Endothelial cell of umbilical vein (primary cell): ENCODE results near the gene ARRDC2. TPM values are rescaled to one million over a fixed set of nuclear protein-coding genes. Genes with fewer than 3 reads are reported as not detected.

Experiments used
- BruUV-seq: library from RNA; stranded (reverse); fragments of 400-500 nt; replicated peaks from 2 replicates; lab custom pipeline; 2021; lab: Mats Ljungman, UMichigan
- CTCF ChIA-PET: fragments of 300-600, 350-600 bp; sonication (Branson Sonifier 250); formaldehyde crosslinking; loops from one replicate; lab custom pipeline; 2021; ENCODE audit warnings: antibody characterized with exemption, inconsistent platforms; lab: Charles Lee
- POLR2A ChIA-PET: fragments of 300-600, 350-600 bp; sonication (Branson Sonifier 250); formaldehyde crosslinking; loops from one replicate; lab custom pipeline; 2021; ENCODE audit warnings: antibody characterized with exemption, inconsistent platforms; lab: Charles Lee
- DNase-seq: peaks from one replicate; pipeline ENCODE4 v3.0.0-alpha.2; 2011; ENCODE audit warnings: low read depth, low spot score
- FAIRE-seq: peaks from 2 replicates; lab custom pipeline; 2011; peaks lifted over from hg19 to GRCh38; lab: Jason Lieb, UNC
- H2AFZ ChIP-seq: 2 replicates; pipeline ENCODE4 v1.6.0; 2012; ENCODE audit warnings: low read depth, low read length, control low read depth, inconsistent platforms
- H3K27ac ChIP-seq: 2 replicates; pipeline ENCODE4 v1.5.1; 2011; ENCODE audit warnings: low read depth, mild to moderate bottlenecking, control low read depth, low read length, moderate library complexity; ENCODE audit not compliant: insufficient read depth
- H3K27me3 ChIP-seq, 2 experiments: 2 replicates each; pipeline versions ENCODE4 v1.6.0 to v1.6.1; 2011; ENCODE audit warnings: low read length in 2 of 2, mixed read lengths in 1 of 2; ENCODE audit not compliant: control insufficient read depth in 2 of 2, insufficient read depth in 2 of 2
- H3K36me3 ChIP-seq, 2 experiments: 2 replicates in 1 of 2; 3 replicates in 1 of 2; pipeline ENCODE4 v1.5.1; 2011; ENCODE audit warnings: low read length in 2 of 2, mild to moderate bottlenecking in 1 of 2, moderate library complexity in 1 of 2; ENCODE audit not compliant: control insufficient read depth in 2 of 2, insufficient read depth in 2 of 2; ENCODE audit errors: extremely low read depth in 1 of 2
- H3K4me1 ChIP-seq: 3 replicates; pipeline ENCODE4 v1.5.1; 2011; ENCODE audit warnings: mild to moderate bottlenecking, low read length; ENCODE audit not compliant: control insufficient read depth, insufficient read depth; ENCODE audit errors: extremely low read depth
- H3K4me2 ChIP-seq: 2 replicates; pipeline ENCODE4 v1.6.1; 2011; ENCODE audit warnings: low read length, control low read depth, mixed read lengths; ENCODE audit not compliant: insufficient read depth
- H3K4me3 ChIP-seq, 3 experiments: fragments of 200-600 bp in 1 of 3; sonication (generic), shearing (Covaris generic) in 1 of 3; replicated peaks in 1 of 3; 2 replicates each; pipeline ENCODE4 v1.5.1; 2011 to 2016; ENCODE audit warnings: control low read depth in 3 of 3, low read length in 3 of 3, mild to moderate bottlenecking in 2 of 3, inconsistent platforms in 1 of 3, low read depth in 1 of 3, moderate library complexity in 1 of 3; ENCODE audit not compliant: insufficient read depth in 1 of 3
- H3K79me2 ChIP-seq: 2 replicates; pipeline ENCODE4 v1.6.0; 2012; ENCODE audit warnings: low read length, inconsistent platforms; ENCODE audit not compliant: control insufficient read depth, insufficient read depth
- H3K9ac ChIP-seq: replicated peaks from 2 replicates; pipeline ENCODE3; 2011; ENCODE audit warnings: low read length, control low read depth; ENCODE audit not compliant: insufficient read depth; ENCODE audit errors: extremely low read depth
- H3K9me1 ChIP-seq: replicated peaks from 3 replicates; pipeline ENCODE4 v1.6.0; 2011; ENCODE audit warnings: mild to moderate bottlenecking, low read length; ENCODE audit not compliant: control insufficient read depth, insufficient read depth; ENCODE audit errors: extremely low read depth
- H3K9me3 ChIP-seq: replicated peaks from 2 replicates; pipeline ENCODE4 v1.5.1; 2012; ENCODE audit warnings: low read length, inconsistent platforms; ENCODE audit not compliant: control insufficient read depth, insufficient read depth
- H4K20me1 ChIP-seq: replicated peaks from 2 replicates; pipeline ENCODE3; 2011; ENCODE audit warnings: mild to moderate bottlenecking, low read length; ENCODE audit not compliant: control insufficient read depth, insufficient read depth; ENCODE audit errors: extremely low read depth
- FOS ChIP-seq: IDR thresholded peaks from 2 replicates; pipeline ENCODE4 v1.6.1; 2011; ENCODE audit warnings: mild to moderate bottlenecking, low read length, moderate library complexity, borderline replicate concordance; ENCODE audit not compliant: insufficient read depth
- GATA2 ChIP-seq: IDR thresholded peaks from 2 replicates; pipeline ENCODE4 v1.7.0; 2011; ENCODE audit warnings: low read depth, mild to moderate bottlenecking, moderate library complexity, mixed read lengths, low read length; ENCODE audit not compliant: insufficient read length, insufficient read depth
- JUN ChIP-seq: IDR thresholded peaks from 2 replicates; pipeline ENCODE4 v1.6.1; 2011; ENCODE audit warnings: borderline replicate concordance, low read depth; ENCODE audit not compliant: insufficient read length, insufficient read depth
- POLR2A ChIP-seq: IDR thresholded peaks from 2 replicates; pipeline ENCODE4 v1.6.1; 2012; ENCODE audit warnings: low read depth, mild to moderate bottlenecking, control low read depth, low read length
- dilution Hi-C: fragments of 300-500 bp; cut with MboI; formaldehyde crosslinking; loops from one replicate; pipeline ENCODE4 v1.15.0; 2019; ENCODE audit warnings: low sequenced_read_pairs; ENCODE audit not compliant: extremely low pct_ligation_motif_present
- intact Hi-C: fragments of 100-400 bp; cut with micrococcal nuclease; formaldehyde crosslinking; loops from one replicate; pipeline ENCODE4 v1.10.0; 2022
- polyA plus RNA-seq, 4 experiments: library from polyadenylated mRNA; depleted of rRNA in 3 of 4; stranded (reverse) in 3 of 4; unstranded in 1 of 4; fragments of >200 nt; gene quantifications; 2 replicates each; pipeline versions ENCODE4 v1.2.1 to v1.2.3, GENCODE V29; 2011 to 2012; ENCODE audit warnings: missing spikeins in 1 of 4
- total RNA-seq: library from RNA; stranded (reverse); gene quantifications from 2 replicates; pipeline ENCODE4 v1.2.3, GENCODE V29; 2021
- TF ChIP-seq, protein P1 (sequence below), 2 donors: IDR thresholded peaks; 1 replicate in 1 of 2; 2 replicates in 1 of 2; pipeline ENCODE4 v1.5.1; 2011; ENCODE audit warnings: low read length in 2 of 2, mild to moderate bottlenecking in 2 of 2, moderate library complexity in 2 of 2, control low read depth in 1 of 2, inconsistent platforms in 1 of 2, low read depth in 1 of 2; ENCODE audit not compliant: insufficient read depth in 1 of 2; ENCODE audit errors: extremely low read depth in 1 of 2
- TF ChIP-seq, protein P2 (sequence below): IDR thresholded peaks from 2 replicates; pipeline ENCODE4 v1.6.1; 2011; ENCODE audit not compliant: insufficient read depth, insufficient read length

The ARRDC2 gene
- total and polyA plus RNA-seq, 2 donors (not counting 3 experiments of a cell fraction or from before 2014, with no cell fraction given), result 10.2 to 17.4 TPM

DNA sequence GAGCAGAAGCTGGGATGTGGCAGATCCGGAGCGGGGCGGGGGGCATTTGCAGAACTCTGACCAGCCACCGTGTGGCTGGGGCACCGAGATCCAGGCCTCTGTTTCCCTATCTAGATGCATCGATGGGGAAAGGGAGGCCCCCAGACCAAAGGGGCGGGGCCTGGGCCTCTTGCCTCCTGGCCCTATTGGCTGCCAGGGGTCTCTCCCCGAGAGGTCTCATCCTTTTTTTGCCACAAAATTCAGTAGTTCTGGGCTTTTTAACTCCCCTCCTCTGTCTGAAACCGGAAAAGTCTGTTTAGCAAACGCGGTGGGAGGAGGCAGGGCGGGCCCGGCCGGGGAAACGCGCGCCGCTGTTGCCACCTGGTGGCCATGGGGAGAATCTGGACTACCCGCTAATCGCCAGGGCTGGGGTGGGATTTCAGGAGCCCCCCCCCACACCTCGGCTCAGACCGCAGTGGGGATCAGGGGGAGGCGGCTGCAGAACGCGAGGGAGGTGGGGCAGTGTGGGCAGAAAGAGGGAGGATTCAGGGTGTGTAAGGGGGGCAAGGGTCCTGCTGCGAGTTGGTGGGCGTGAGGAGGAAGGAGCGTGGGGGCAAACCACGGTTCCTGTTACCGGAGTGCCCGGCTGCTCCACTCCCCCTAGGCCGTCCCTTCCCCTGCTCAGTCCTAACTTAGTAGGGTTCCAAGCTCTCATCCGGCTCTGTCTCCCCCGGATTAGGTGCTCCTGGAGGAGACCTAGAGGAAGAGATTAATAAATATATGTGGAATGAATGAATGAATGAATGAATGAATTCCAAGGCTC is 50.4 kb downstream of the ARRDC2 start:
- Histone ChIP-seq H2AFZ (peak overlapping the region; percentile 84), H3K4me2 (peak overlapping the region; percentile 31), H3K9ac (peak overlapping the region; percentile 21), H3K27ac (no peak overlapping the region), H3K9me3 (no peaks in the 10 kb centered on the region), H4K20me1 (no peaks in the 10 kb centered on the region), H3K79me2 (no peaks in the 10 kb centered on the region), H3K27me3 (no peaks in the 10 kb centered on the region), H3K4me1 (peaks cover 5% of the 10 kb centered on the region), H3K36me3 (no peaks in the 10 kb centered on the region), H3K9me1 (no peaks in the 10 kb centered on the region), H3K4me3 (no peak overlapping the region)
- POLR2A ChIA-PET, result no interaction called here
- CTCF ChIA-PET, result interaction anchor here (1.0 to 4.2 kb wide), 9 partner anchors 14 to 60 kb away, joined by 3 to 61 read pairs (median 4); partner anchors contain the start of gene ARRDC2
- peak; percentile 61 for FAIRE-seq
- peak; percentile 78 for DNase-seq
- intact Hi-C loops (loop anchor here (1.0 to 5.0 kb wide), 3 partner anchors 36 to 121 kb away; no protein-coding TSS in a partner anchor), dilution Hi-C loops (no loop called here)
- BruUV-seq, result no TSS peak
- TF ChIP-seq, protein P1, sequence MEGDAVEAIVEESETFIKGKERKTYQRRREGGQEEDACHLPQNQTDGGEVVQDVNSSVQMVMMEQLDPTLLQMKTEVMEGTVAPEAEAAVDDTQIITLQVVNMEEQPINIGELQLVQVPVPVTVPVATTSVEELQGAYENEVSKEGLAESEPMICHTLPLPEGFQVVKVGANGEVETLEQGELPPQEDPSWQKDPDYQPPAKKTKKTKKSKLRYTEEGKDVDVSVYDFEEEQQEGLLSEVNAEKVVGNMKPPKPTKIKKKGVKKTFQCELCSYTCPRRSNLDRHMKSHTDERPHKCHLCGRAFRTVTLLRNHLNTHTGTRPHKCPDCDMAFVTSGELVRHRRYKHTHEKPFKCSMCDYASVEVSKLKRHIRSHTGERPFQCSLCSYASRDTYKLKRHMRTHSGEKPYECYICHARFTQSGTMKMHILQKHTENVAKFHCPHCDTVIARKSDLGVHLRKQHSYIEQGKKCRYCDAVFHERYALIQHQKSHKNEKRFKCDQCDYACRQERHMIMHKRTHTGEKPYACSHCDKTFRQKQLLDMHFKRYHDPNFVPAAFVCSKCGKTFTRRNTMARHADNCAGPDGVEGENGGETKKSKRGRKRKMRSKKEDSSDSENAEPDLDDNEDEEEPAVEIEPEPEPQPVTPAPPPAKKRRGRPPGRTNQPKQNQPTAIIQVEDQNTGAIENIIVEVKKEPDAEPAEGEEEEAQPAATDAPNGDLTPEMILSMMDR (IDR thresholded peaks at IDR 0.05; ENCODE audit: extremely low read depth in 1 of 2, insufficient read depth in 1 of 2, low read depth in 1 of 2, low read length in 2 of 2), result peak; percentile 78 to 87
- TF ChIP-seq JUN, result no peak

DNA sequence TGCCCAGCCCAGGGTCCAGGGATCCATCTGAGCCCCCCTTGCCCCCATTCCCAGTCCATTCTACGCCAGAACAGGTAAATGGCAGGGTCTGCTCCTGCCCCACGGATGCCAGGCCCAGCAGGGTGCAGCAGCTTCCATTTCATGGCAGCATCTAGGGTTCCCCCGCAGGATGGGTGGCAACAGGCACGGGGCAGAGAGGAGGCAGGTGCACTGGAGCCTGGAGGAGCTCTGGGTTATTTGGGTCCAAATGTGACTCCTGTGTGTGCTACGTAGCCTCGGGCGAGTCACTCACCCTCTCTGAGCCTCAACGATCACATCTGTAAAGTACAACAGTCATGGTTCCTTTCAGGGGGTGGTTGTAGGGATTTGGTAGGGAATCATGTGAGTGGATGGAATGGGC is 51.3 kb downstream of the ARRDC2 start:
- CTCF ChIA-PET, result interaction anchor here (1.0 to 4.2 kb wide), 3 partner anchors 52 to 108 kb away, joined by 3 to 46 read pairs (median 3); partner anchors contain the start of gene ARRDC2
- FAIRE-seq, result no peak

More for the DNA sequence above, 51.3 kb downstream of the ARRDC2 start:
- no peak overlapping the region for H2AFZ ChIP-seq
- peaks cover 5% of the 10 kb centered on the region for H3K4me1 ChIP-seq
- TF ChIP-seq GATA2, result no peak
- TF ChIP-seq, protein P1 (IDR thresholded peaks at IDR 0.05; ENCODE audit: extremely low read depth in 1 of 2, insufficient read depth in 1 of 2, low read depth in 1 of 2, low read length in 2 of 2), result no peak
- no peak for TF ChIP-seq POLR2A
- TF ChIP-seq, protein P2, sequence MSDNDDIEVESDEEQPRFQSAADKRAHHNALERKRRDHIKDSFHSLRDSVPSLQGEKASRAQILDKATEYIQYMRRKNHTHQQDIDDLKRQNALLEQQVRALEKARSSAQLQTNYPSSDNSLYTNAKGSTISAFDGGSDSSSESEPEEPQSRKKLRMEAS, result no peak
- TF ChIP-seq FOS, result no peak
- H3K9me1 ChIP-seq, result no peaks in the 10 kb centered on the region
- H3K27ac ChIP-seq, result no peak overlapping the region
- dilution Hi-C loops (no loop called here), intact Hi-C loops (loop anchor here (5.0 kb wide), 2 partner anchors 37 to 122 kb away; no protein-coding TSS in a partner anchor)
- BruUV-seq, result no TSS peak
- H3K4me2 ChIP-seq, result no peak overlapping the region
- no peaks in the 10 kb centered on the region for H3K27me3 ChIP-seq
- H3K36me3 ChIP-seq, result no peaks in the 10 kb centered on the region
- no peaks in the 10 kb centered on the region for H3K9me3 ChIP-seq
- H3K79me2 ChIP-seq, result no peaks in the 10 kb centered on the region
- POLR2A ChIA-PET, result no interaction called here
- no peaks in the 10 kb centered on the region for H4K20me1 ChIP-seq
- no peak overlapping the region for H3K4me3 ChIP-seq
- no peak for DNase-seq
- no peak overlapping the region for H3K9ac ChIP-seq
